Endothelial cell of umbilical vein (primary cell): Measurements from ENCODE around the gene CELA1. TPM values are rescaled to one million over a fixed set of nuclear protein-coding genes. Genes with fewer than 3 reads are reported as not detected.

ENCODE experiments used
- BruUV-seq: library from RNA; stranded (reverse); fragments of 400-500 nt; replicated peaks from 2 replicates; lab custom pipeline; 2021; lab: Mats Ljungman, UMichigan
- CTCF ChIA-PET: fragments of 300-600, 350-600 bp; sonication (Branson Sonifier 250); formaldehyde crosslinking; loops from one replicate; lab custom pipeline; 2021; ENCODE audit warnings: antibody characterized with exemption, inconsistent platforms; lab: Charles Lee
- POLR2A ChIA-PET: fragments of 300-600, 350-600 bp; sonication (Branson Sonifier 250); formaldehyde crosslinking; loops from one replicate; lab custom pipeline; 2021; ENCODE audit warnings: antibody characterized with exemption, inconsistent platforms; lab: Charles Lee
- DNase-seq: peaks from one replicate; pipeline ENCODE4 v3.0.0-alpha.2; 2011; ENCODE audit warnings: low read depth, low spot score
- FAIRE-seq: peaks from 2 replicates; lab custom pipeline; 2011; peaks lifted over from hg19 to GRCh38; lab: Jason Lieb, UNC
- H2AFZ ChIP-seq: 2 replicates; pipeline ENCODE4 v1.6.0; 2012; ENCODE audit warnings: low read depth, low read length, control low read depth, inconsistent platforms
- H3K27ac ChIP-seq: 2 replicates; pipeline ENCODE4 v1.5.1; 2011; ENCODE audit warnings: low read depth, mild to moderate bottlenecking, control low read depth, low read length, moderate library complexity; ENCODE audit not compliant: insufficient read depth
- H3K27me3 ChIP-seq, 2 experiments: 2 replicates each; pipeline versions ENCODE4 v1.6.0 to v1.6.1; 2011; ENCODE audit warnings: low read length in 2 of 2, mixed read lengths in 1 of 2; ENCODE audit not compliant: control insufficient read depth in 2 of 2, insufficient read depth in 2 of 2
- H3K36me3 ChIP-seq, 2 experiments: 2 replicates in 1 of 2; 3 replicates in 1 of 2; pipeline ENCODE4 v1.5.1; 2011; ENCODE audit warnings: low read length in 2 of 2, mild to moderate bottlenecking in 1 of 2, moderate library complexity in 1 of 2; ENCODE audit not compliant: control insufficient read depth in 2 of 2, insufficient read depth in 2 of 2; ENCODE audit errors: extremely low read depth in 1 of 2
- H3K4me1 ChIP-seq: 3 replicates; pipeline ENCODE4 v1.5.1; 2011; ENCODE audit warnings: mild to moderate bottlenecking, low read length; ENCODE audit not compliant: control insufficient read depth, insufficient read depth; ENCODE audit errors: extremely low read depth
- H3K4me2 ChIP-seq: 2 replicates; pipeline ENCODE4 v1.6.1; 2011; ENCODE audit warnings: low read length, control low read depth, mixed read lengths; ENCODE audit not compliant: insufficient read depth
- H3K4me3 ChIP-seq, 3 experiments: fragments of 200-600 bp in 1 of 3; sonication (generic), shearing (Covaris generic) in 1 of 3; replicated peaks in 1 of 3; 2 replicates each; pipeline ENCODE4 v1.5.1; 2011 to 2016; ENCODE audit warnings: control low read depth in 3 of 3, low read length in 3 of 3, mild to moderate bottlenecking in 2 of 3, inconsistent platforms in 1 of 3, low read depth in 1 of 3, moderate library complexity in 1 of 3; ENCODE audit not compliant: insufficient read depth in 1 of 3
- H3K79me2 ChIP-seq: 2 replicates; pipeline ENCODE4 v1.6.0; 2012; ENCODE audit warnings: low read length, inconsistent platforms; ENCODE audit not compliant: control insufficient read depth, insufficient read depth
- H3K9ac ChIP-seq: replicated peaks from 2 replicates; pipeline ENCODE3; 2011; ENCODE audit warnings: low read length, control low read depth; ENCODE audit not compliant: insufficient read depth; ENCODE audit errors: extremely low read depth
- H3K9me1 ChIP-seq: replicated peaks from 3 replicates; pipeline ENCODE4 v1.6.0; 2011; ENCODE audit warnings: mild to moderate bottlenecking, low read length; ENCODE audit not compliant: control insufficient read depth, insufficient read depth; ENCODE audit errors: extremely low read depth
- H3K9me3 ChIP-seq: replicated peaks from 2 replicates; pipeline ENCODE4 v1.5.1; 2012; ENCODE audit warnings: low read length, inconsistent platforms; ENCODE audit not compliant: control insufficient read depth, insufficient read depth
- H4K20me1 ChIP-seq: replicated peaks from 2 replicates; pipeline ENCODE3; 2011; ENCODE audit warnings: mild to moderate bottlenecking, low read length; ENCODE audit not compliant: control insufficient read depth, insufficient read depth; ENCODE audit errors: extremely low read depth
- EZH2 ChIP-seq: IDR thresholded peaks from 2 replicates; pipeline ENCODE4 v1.6.1; 2012; ENCODE audit warnings: borderline replicate concordance, low read depth, mild to moderate bottlenecking, moderate library complexity, low read length, inconsistent platforms; ENCODE audit not compliant: severe bottlenecking
- FOS ChIP-seq: IDR thresholded peaks from 2 replicates; pipeline ENCODE4 v1.6.1; 2011; ENCODE audit warnings: mild to moderate bottlenecking, low read length, moderate library complexity, borderline replicate concordance; ENCODE audit not compliant: insufficient read depth
- GATA2 ChIP-seq: IDR thresholded peaks from 2 replicates; pipeline ENCODE4 v1.7.0; 2011; ENCODE audit warnings: low read depth, mild to moderate bottlenecking, moderate library complexity, mixed read lengths, low read length; ENCODE audit not compliant: insufficient read length, insufficient read depth
- JUN ChIP-seq: IDR thresholded peaks from 2 replicates; pipeline ENCODE4 v1.6.1; 2011; ENCODE audit warnings: borderline replicate concordance, low read depth; ENCODE audit not compliant: insufficient read length, insufficient read depth
- MAX ChIP-seq: IDR thresholded peaks from 2 replicates; pipeline ENCODE4 v1.6.1; 2011; ENCODE audit not compliant: insufficient read depth, insufficient read length
- MYC ChIP-seq: IDR thresholded peaks from one replicate; pipeline ENCODE4 v1.6.1; 2011; ENCODE audit warnings: mild to moderate bottlenecking, low read depth, low read length
- POLR2A ChIP-seq: IDR thresholded peaks from 2 replicates; pipeline ENCODE4 v1.6.1; 2012; ENCODE audit warnings: low read depth, mild to moderate bottlenecking, control low read depth, low read length
- POLR2AphosphoS5 ChIP-seq: IDR thresholded peaks from 2 replicates; pipeline ENCODE4 v1.6.1; 2012; ENCODE audit warnings: low read depth, mild to moderate bottlenecking, control low read depth, low read length, moderate library complexity; ENCODE audit not compliant: insufficient read depth
- dilution Hi-C: fragments of 300-500 bp; cut with MboI; formaldehyde crosslinking; loops from one replicate; pipeline ENCODE4 v1.15.0; 2019; ENCODE audit warnings: low sequenced_read_pairs; ENCODE audit not compliant: extremely low pct_ligation_motif_present
- intact Hi-C: fragments of 100-400 bp; cut with micrococcal nuclease; formaldehyde crosslinking; loops from one replicate; pipeline ENCODE4 v1.10.0; 2022
- polyA plus RNA-seq, 4 experiments: library from polyadenylated mRNA; depleted of rRNA in 3 of 4; stranded (reverse) in 3 of 4; unstranded in 1 of 4; fragments of >200 nt; gene quantifications; 2 replicates each; pipeline versions ENCODE4 v1.2.1 to v1.2.3, GENCODE V29; 2011 to 2012; ENCODE audit warnings: missing spikeins in 1 of 4
- total RNA-seq: library from RNA; stranded (reverse); gene quantifications from 2 replicates; pipeline ENCODE4 v1.2.3, GENCODE V29; 2021
- TF ChIP-seq, protein P1 (sequence below), 2 donors: IDR thresholded peaks; 1 replicate in 1 of 2; 2 replicates in 1 of 2; pipeline ENCODE4 v1.5.1; 2011; ENCODE audit warnings: low read length in 2 of 2, mild to moderate bottlenecking in 2 of 2, moderate library complexity in 2 of 2, control low read depth in 1 of 2, inconsistent platforms in 1 of 2, low read depth in 1 of 2; ENCODE audit not compliant: insufficient read depth in 1 of 2; ENCODE audit errors: extremely low read depth in 1 of 2

The CELA1 gene
- total and polyA plus RNA-seq, 2 donors (not counting 3 experiments of a cell fraction or from before 2014, with no cell fraction given), result not detected

DNA sequence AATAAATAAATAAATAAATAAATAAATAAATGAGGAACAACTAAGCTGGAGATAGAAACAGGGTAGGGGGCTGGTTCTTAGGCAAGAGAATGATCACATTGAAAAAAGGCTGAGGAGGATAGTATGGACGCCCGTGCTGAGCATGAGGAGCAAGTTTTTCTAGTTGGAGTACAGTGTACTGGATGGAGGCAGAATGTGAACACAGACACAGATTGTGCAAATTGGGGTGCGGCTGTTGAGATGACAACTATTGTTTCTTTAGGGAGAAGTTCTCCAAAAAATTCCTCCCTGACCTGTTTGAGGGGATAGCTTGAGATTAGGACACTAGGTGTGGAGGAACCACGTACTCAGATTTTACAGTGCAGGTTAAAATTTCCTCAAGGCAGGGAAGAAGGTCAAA is 21.5 kb downstream of the CELA1 start:
- no peak for TF ChIP-seq FOS
- TF ChIP-seq EZH2, result no peak
- TF ChIP-seq JUN, result no peak
- no peak for TF ChIP-seq MAX
- TF ChIP-seq GATA2, result no peak
- no peak for TF ChIP-seq POLR2A
- no peak for TF ChIP-seq POLR2AphosphoS5
- TF ChIP-seq MYC, result no peak
- TF ChIP-seq, protein P1, sequence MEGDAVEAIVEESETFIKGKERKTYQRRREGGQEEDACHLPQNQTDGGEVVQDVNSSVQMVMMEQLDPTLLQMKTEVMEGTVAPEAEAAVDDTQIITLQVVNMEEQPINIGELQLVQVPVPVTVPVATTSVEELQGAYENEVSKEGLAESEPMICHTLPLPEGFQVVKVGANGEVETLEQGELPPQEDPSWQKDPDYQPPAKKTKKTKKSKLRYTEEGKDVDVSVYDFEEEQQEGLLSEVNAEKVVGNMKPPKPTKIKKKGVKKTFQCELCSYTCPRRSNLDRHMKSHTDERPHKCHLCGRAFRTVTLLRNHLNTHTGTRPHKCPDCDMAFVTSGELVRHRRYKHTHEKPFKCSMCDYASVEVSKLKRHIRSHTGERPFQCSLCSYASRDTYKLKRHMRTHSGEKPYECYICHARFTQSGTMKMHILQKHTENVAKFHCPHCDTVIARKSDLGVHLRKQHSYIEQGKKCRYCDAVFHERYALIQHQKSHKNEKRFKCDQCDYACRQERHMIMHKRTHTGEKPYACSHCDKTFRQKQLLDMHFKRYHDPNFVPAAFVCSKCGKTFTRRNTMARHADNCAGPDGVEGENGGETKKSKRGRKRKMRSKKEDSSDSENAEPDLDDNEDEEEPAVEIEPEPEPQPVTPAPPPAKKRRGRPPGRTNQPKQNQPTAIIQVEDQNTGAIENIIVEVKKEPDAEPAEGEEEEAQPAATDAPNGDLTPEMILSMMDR (IDR thresholded peaks at IDR 0.05; ENCODE audit: extremely low read depth in 1 of 2, insufficient read depth in 1 of 2, low read depth in 1 of 2, low read length in 2 of 2), result no peak
- H3K9me1 ChIP-seq, result no peaks in the 10 kb centered on the region
- H3K79me2 ChIP-seq, result no peaks in the 10 kb centered on the region
- ChIA-PET POLR2A (no interaction called here), CTCF (interaction anchor here (1.1 kb wide), 1 partner anchor 16 kb away, joined by 3 read pairs; no protein-coding TSS in a partner anchor)
- H3K4me2 ChIP-seq, result no peak overlapping the region
- H3K4me1 ChIP-seq, result no peaks in the 10 kb centered on the region
- H3K27me3 ChIP-seq, result peaks cover 0 to 2% of the 10 kb centered on the region in 2 experiments
- H3K9ac ChIP-seq, result no peak overlapping the region
- no peaks in the 10 kb centered on the region for H3K9me3 ChIP-seq
- H2AFZ ChIP-seq, result no peak overlapping the region
- dilution Hi-C loops (no loop called here), intact Hi-C loops (no loop called here)
- no peaks in the 10 kb centered on the region for H4K20me1 ChIP-seq
- BruUV-seq, result no TSS peak
- no peaks in the 10 kb centered on the region for H3K36me3 ChIP-seq
- H3K4me3 ChIP-seq, result no peak overlapping the region
- DNase-seq (no peak), FAIRE-seq (no peak)
- no peak overlapping the region for H3K27ac ChIP-seq
